ENCODE data around the gene OTOP2.
"Not testable (repeated sequence)": the region's sequence is repeated elsewhere in the genome, so short reads cannot be mapped to it uniquely, and the experiment has no call there.

Gene OTOP2

GRCh38 chr17:74903034-74903433 lies 21.0 kb upstream of the OTOP2 start:
- DNase-seq (ENCODE audit: low read depth) = no peak
- no peak overlapping the region for H3K4me3 ChIP-seq (ENCODE audit: low read length)
- TF ChIP-seq, protein P1, sequence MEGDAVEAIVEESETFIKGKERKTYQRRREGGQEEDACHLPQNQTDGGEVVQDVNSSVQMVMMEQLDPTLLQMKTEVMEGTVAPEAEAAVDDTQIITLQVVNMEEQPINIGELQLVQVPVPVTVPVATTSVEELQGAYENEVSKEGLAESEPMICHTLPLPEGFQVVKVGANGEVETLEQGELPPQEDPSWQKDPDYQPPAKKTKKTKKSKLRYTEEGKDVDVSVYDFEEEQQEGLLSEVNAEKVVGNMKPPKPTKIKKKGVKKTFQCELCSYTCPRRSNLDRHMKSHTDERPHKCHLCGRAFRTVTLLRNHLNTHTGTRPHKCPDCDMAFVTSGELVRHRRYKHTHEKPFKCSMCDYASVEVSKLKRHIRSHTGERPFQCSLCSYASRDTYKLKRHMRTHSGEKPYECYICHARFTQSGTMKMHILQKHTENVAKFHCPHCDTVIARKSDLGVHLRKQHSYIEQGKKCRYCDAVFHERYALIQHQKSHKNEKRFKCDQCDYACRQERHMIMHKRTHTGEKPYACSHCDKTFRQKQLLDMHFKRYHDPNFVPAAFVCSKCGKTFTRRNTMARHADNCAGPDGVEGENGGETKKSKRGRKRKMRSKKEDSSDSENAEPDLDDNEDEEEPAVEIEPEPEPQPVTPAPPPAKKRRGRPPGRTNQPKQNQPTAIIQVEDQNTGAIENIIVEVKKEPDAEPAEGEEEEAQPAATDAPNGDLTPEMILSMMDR (conservative IDR thresholded peaks at IDR 0.05; ENCODE audit: low read depth, low read length) = no peak

GRCh38 chr17:74903671-74904070 lies 20.4 kb upstream of the OTOP2 start:
- TF ChIP-seq, protein P1 (conservative IDR thresholded peaks at IDR 0.05; ENCODE audit: low read depth, low read length) = no peak
- no peak for DNase-seq (ENCODE audit: low read depth)
- no peak overlapping the region for H3K4me3 ChIP-seq (ENCODE audit: low read length)

- DNase-seq (ENCODE audit: low read depth) = no peak
- no peak overlapping the region for H3K4me3 ChIP-seq (ENCODE audit: low read length)
- TF ChIP-seq, protein P1 (conservative IDR thresholded peaks at IDR 0.05; ENCODE audit: low read depth, low read length) = no peak
These were observed 19.2 kb upstream of the OTOP2 start for GRCh38 chr17:74904687-74905409.

GRCh38 chr17:74906214-74906793 lies 17.8 kb upstream of the OTOP2 start:
- H3K4me3 ChIP-seq (ENCODE audit: low read length); DNase-seq (ENCODE audit: low read depth): not testable (repeated sequence)

- no peak overlapping the region for H3K4me3 ChIP-seq (ENCODE audit: low read length)
- TF ChIP-seq, protein P1 (conservative IDR thresholded peaks at IDR 0.05; ENCODE audit: low read depth, low read length) = no peak
- no peak for DNase-seq (ENCODE audit: low read depth)
These were observed 17.1 kb upstream of the OTOP2 start for GRCh38 chr17:74907012-74907411.

- not testable (repeated sequence) for DNase-seq (ENCODE audit: low read depth); H3K4me3 ChIP-seq (ENCODE audit: low read length)
These were observed 15.0 kb upstream of the OTOP2 start for GRCh38 chr17:74909097-74909496.

DNA sequence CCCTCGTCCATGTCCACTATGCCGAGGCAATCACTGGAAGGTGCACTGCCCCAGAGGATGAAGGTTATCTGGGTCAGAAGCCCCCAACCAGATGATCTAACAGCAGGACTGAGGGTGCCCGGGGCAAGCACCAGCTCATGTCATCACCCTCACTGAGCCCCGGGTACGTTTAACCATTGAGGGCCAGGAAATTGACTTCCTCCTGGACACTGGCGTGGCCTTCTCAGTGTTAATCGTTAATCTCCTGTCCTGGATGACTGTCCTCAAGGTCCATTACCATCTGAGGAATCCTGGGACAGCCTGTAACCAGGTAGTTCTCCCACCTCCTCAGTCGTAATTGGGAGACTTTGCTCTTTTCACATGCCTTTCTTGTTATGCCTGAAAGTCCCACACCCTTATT lies 12.7 kb upstream of the OTOP2 start:
- DNase-seq (ENCODE audit: low read depth); H3K4me3 ChIP-seq (ENCODE audit: low read length): not testable (repeated sequence)

DNA sequence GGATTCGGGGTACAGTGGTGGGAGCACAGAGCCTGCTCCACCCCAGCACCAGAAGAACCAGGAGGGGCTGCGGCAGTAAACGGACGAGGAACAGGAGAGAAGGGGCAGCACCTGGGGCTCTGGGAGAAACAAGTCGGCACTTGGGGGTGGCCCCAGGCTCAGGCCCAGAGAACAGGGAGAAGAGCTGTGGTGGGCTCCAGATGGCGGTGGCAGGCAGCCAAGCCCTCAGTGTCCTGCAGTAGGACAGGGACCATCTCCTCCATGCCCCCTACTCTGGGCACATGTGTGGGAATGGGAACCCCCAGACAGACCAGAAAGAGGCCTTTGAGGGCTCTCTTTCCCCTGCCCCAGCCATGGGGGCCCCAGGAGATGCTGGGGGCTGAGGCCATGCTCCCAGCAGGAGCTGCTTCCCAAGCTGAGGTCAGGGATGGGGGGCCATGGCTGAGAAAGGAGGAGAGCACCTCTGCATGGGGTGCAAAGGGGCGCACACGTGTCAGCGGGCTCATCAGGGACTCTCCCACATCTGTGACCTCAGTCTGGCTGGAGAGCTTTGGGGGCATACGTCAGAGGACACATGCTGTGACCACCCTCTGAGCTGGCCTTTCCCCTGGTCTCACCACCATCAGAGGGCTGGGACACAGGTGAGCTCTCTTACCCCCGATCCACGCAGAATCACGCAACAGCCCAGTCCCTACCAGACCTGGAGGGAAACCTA lies 7.8 kb upstream of the OTOP2 start:
- DNase-seq (ENCODE audit: low read depth) = no peak
- TF ChIP-seq, protein P1 (conservative IDR thresholded peaks at IDR 0.05; ENCODE audit: low read depth, low read length) = no peak
- no peak overlapping the region for H3K4me3 ChIP-seq (ENCODE audit: low read length)

All from retinal pigment epithelial cell (primary cell).